ENCODE data around the gene NANOS3. TPM values are rescaled to one million over a fixed set of nuclear protein-coding genes. Genes with fewer than 3 reads are reported as not detected.

Gene NANOS3
- total RNA-seq, 1 experiment from 2014 or later = 1.1 TPM

DNA sequence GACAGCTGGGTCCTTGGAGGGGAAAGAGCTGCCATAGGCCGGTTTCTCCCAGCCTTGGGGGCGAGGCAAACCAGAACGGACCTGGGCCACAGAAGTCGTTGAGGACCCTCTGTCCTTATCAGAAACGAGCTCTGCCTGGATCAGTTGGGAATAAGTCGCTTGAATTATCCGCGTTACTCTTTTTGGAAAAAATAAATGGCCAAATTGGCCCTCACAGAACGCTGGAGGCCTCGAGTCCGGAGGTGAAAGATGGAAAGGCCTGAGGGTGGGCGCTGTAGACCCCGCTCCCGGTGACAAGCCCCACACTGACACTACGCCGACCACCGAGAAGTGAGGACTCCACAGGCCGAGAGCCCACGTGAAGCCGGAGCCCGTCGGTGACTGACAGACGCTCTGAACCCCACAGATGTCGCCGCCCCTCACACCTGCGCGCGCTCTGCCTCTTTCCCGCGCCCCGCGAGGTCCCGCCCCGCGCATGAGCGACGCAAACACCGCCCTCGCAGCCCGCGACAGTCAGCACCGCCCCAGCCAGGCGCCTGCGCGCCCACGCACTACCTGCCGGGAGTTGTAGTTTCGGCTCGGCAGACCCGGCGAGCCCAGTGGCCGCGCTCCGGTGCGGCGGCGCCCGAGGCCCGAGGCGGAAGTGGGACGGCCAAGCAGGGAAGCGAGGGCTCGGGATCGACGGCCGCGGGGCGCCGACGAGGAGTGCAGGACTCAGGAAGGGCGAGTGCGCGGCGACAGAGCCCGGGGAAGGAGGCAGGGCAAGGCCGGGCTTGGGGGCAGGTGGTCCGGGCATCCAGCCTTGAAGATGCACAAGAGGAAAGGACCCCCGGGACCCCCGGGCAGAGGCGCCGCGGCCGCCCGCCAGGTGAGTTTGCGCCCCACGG is 28.9 kb downstream of the NANOS3 start, which contains the start of the genes BRME1 and CC2D1A:
TSS of gene BRME1 (minus strand) at position 484 of the 887 bp plus-strand sequence. CDS start 1,225 bp downstream, outside the sequence.
TSS of gene CC2D1A (plus strand) at position 568 of the 887 bp plus-strand sequence. CDS start at position 809, 241 bp downstream.
- POLR2A ChIA-PET = no interaction called here
- H3K27me3 Mint-ChIP-seq (ENCODE audit: low read depth) = peaks cover 20% of the 10 kb centered on the region
- H3K4me1 Mint-ChIP-seq = peaks cover 9% of the 10 kb centered on the region
- ATAC-seq = peak; percentile 98
- peak within 1 kb of the TSS; percentile 82 for H3K4me3 Mint-ChIP-seq
- peak within 1 kb of the TSS; percentile 27 for H3K27ac Mint-ChIP-seq
- CTCF ChIA-PET = interaction anchor here (0.6 to 1.5 kb wide), 12 partner anchors 12 to 711 kb away, joined by 3 to 8 read pairs (median 5); partner anchors contain the start of genes DCAF15, IL27RA and MISP3
- H3K9me3 Mint-ChIP-seq = no peaks in the 10 kb centered on the region
- peak; percentile 96 for DNase-seq (ENCODE audit: low spot score)
- H3K36me3 Mint-ChIP-seq = peaks cover 12% of the 10 kb centered on the region
- TF ChIP-seq, protein P1, sequence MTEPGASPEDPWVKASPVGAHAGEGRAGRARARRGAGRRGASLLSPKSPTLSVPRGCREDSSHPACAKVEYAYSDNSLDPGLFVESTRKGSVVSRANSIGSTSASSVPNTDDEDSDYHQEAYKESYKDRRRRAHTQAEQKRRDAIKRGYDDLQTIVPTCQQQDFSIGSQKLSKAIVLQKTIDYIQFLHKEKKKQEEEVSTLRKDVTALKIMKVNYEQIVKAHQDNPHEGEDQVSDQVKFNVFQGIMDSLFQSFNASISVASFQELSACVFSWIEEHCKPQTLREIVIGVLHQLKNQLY (CRISPR knock-in tag; IDR thresholded peaks at IDR 0.05) = peak; percentile 77; the same call in 1 of the 2 replicates
- TF ChIP-seq ETV6 (CRISPR knock-in tag; IDR thresholded peaks at IDR 0.05) = peak; percentile 96
- TF ChIP-seq MYBL2 (CRISPR knock-in tag; IDR thresholded peaks at IDR 0.05) = peak; percentile 87
- TF ChIP-seq FOXP1 (CRISPR knock-in tag; IDR thresholded peaks at IDR 0.05; ENCODE audit: borderline replicate concordance) = peak; percentile 93; the same call in 1 of the 2 replicates
- no peak for TF ChIP-seq ZNF138 (CRISPR knock-in tag; conservative IDR thresholded peaks at IDR 0.05)
- TF ChIP-seq MXD4 (CRISPR knock-in tag; IDR thresholded peaks at IDR 0.05; ENCODE audit: borderline replicate concordance) = no peak
- peak; percentile 83; the same call in 1 of the 2 replicates for TF ChIP-seq ZNF232 (CRISPR knock-in tag; IDR thresholded peaks at IDR 0.05)
- TF ChIP-seq, protein P2, sequence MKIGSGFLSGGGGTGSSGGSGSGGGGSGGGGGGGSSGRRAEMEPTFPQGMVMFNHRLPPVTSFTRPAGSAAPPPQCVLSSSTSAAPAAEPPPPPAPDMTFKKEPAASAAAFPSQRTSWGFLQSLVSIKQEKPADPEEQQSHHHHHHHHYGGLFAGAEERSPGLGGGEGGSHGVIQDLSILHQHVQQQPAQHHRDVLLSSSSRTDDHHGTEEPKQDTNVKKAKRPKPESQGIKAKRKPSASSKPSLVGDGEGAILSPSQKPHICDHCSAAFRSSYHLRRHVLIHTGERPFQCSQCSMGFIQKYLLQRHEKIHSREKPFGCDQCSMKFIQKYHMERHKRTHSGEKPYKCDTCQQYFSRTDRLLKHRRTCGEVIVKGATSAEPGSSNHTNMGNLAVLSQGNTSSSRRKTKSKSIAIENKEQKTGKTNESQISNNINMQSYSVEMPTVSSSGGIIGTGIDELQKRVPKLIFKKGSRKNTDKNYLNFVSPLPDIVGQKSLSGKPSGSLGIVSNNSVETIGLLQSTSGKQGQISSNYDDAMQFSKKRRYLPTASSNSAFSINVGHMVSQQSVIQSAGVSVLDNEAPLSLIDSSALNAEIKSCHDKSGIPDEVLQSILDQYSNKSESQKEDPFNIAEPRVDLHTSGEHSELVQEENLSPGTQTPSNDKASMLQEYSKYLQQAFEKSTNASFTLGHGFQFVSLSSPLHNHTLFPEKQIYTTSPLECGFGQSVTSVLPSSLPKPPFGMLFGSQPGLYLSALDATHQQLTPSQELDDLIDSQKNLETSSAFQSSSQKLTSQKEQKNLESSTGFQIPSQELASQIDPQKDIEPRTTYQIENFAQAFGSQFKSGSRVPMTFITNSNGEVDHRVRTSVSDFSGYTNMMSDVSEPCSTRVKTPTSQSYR (CRISPR knock-in tag; IDR thresholded peaks at IDR 0.05) = peak; percentile 70; the same call in 1 of the 2 replicates
- TF ChIP-seq, protein P3, sequence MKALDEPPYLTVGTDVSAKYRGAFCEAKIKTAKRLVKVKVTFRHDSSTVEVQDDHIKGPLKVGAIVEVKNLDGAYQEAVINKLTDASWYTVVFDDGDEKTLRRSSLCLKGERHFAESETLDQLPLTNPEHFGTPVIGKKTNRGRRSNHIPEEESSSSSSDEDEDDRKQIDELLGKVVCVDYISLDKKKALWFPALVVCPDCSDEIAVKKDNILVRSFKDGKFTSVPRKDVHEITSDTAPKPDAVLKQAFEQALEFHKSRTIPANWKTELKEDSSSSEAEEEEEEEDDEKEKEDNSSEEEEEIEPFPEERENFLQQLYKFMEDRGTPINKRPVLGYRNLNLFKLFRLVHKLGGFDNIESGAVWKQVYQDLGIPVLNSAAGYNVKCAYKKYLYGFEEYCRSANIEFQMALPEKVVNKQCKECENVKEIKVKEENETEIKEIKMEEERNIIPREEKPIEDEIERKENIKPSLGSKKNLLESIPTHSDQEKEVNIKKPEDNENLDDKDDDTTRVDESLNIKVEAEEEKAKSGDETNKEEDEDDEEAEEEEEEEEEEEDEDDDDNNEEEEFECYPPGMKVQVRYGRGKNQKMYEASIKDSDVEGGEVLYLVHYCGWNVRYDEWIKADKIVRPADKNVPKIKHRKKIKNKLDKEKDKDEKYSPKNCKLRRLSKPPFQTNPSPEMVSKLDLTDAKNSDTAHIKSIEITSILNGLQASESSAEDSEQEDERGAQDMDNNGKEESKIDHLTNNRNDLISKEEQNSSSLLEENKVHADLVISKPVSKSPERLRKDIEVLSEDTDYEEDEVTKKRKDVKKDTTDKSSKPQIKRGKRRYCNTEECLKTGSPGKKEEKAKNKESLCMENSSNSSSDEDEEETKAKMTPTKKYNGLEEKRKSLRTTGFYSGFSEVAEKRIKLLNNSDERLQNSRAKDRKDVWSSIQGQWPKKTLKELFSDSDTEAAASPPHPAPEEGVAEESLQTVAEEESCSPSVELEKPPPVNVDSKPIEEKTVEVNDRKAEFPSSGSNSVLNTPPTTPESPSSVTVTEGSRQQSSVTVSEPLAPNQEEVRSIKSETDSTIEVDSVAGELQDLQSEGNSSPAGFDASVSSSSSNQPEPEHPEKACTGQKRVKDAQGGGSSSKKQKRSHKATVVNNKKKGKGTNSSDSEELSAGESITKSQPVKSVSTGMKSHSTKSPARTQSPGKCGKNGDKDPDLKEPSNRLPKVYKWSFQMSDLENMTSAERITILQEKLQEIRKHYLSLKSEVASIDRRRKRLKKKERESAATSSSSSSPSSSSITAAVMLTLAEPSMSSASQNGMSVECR (CRISPR knock-in tag; IDR thresholded peaks at IDR 0.05; ENCODE audit: borderline replicate concordance) = peak; percentile 94
- TF ChIP-seq, protein P4, sequence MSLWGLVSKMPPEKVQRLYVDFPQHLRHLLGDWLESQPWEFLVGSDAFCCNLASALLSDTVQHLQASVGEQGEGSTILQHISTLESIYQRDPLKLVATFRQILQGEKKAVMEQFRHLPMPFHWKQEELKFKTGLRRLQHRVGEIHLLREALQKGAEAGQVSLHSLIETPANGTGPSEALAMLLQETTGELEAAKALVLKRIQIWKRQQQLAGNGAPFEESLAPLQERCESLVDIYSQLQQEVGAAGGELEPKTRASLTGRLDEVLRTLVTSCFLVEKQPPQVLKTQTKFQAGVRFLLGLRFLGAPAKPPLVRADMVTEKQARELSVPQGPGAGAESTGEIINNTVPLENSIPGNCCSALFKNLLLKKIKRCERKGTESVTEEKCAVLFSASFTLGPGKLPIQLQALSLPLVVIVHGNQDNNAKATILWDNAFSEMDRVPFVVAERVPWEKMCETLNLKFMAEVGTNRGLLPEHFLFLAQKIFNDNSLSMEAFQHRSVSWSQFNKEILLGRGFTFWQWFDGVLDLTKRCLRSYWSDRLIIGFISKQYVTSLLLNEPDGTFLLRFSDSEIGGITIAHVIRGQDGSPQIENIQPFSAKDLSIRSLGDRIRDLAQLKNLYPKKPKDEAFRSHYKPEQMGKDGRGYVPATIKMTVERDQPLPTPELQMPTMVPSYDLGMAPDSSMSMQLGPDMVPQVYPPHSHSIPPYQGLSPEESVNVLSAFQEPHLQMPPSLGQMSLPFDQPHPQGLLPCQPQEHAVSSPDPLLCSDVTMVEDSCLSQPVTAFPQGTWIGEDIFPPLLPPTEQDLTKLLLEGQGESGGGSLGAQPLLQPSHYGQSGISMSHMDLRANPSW (CRISPR knock-in tag; conservative IDR thresholded peaks at IDR 0.05; ENCODE audit: low read depth) = no peak
- TF ChIP-seq TCF7 (CRISPR knock-in tag; IDR thresholded peaks at IDR 0.05; ENCODE audit: low read depth) = 0 out of 2 replicates have a peak, but pooled peaks have one; percentile 61
- no peak for TF ChIP-seq ZNF121 (CRISPR knock-in tag; IDR thresholded peaks at IDR 0.05)
- TF ChIP-seq, protein P5, sequence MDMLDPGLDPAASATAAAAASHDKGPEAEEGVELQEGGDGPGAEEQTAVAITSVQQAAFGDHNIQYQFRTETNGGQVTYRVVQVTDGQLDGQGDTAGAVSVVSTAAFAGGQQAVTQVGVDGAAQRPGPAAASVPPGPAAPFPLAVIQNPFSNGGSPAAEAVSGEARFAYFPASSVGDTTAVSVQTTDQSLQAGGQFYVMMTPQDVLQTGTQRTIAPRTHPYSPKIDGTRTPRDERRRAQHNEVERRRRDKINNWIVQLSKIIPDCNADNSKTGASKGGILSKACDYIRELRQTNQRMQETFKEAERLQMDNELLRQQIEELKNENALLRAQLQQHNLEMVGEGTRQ (CRISPR knock-in tag; IDR thresholded peaks at IDR 0.05) = peak; percentile 65; the same call in 1 of the 2 replicates
- TF ChIP-seq, protein P6, sequence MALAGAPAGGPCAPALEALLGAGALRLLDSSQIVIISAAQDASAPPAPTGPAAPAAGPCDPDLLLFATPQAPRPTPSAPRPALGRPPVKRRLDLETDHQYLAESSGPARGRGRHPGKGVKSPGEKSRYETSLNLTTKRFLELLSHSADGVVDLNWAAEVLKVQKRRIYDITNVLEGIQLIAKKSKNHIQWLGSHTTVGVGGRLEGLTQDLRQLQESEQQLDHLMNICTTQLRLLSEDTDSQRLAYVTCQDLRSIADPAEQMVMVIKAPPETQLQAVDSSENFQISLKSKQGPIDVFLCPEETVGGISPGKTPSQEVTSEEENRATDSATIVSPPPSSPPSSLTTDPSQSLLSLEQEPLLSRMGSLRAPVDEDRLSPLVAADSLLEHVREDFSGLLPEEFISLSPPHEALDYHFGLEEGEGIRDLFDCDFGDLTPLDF (CRISPR knock-in tag; IDR thresholded peaks at IDR 0.05) = peak; percentile 95
- TF ChIP-seq, protein P7, sequence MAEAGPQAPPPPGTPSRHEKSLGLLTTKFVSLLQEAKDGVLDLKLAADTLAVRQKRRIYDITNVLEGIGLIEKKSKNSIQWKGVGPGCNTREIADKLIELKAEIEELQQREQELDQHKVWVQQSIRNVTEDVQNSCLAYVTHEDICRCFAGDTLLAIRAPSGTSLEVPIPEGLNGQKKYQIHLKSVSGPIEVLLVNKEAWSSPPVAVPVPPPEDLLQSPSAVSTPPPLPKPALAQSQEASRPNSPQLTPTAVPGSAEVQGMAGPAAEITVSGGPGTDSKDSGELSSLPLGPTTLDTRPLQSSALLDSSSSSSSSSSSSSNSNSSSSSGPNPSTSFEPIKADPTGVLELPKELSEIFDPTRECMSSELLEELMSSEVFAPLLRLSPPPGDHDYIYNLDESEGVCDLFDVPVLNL (CRISPR knock-in tag; IDR thresholded peaks at IDR 0.05; ENCODE audit: borderline replicate concordance, low read depth) = peak; percentile 97
- TF ChIP-seq, protein P8, sequence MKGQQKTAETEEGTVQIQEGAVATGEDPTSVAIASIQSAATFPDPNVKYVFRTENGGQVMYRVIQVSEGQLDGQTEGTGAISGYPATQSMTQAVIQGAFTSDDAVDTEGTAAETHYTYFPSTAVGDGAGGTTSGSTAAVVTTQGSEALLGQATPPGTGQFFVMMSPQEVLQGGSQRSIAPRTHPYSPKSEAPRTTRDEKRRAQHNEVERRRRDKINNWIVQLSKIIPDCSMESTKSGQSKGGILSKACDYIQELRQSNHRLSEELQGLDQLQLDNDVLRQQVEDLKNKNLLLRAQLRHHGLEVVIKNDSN (CRISPR knock-in tag; IDR thresholded peaks at IDR 0.05) = peak; percentile 80
- TF ChIP-seq, protein P9, sequence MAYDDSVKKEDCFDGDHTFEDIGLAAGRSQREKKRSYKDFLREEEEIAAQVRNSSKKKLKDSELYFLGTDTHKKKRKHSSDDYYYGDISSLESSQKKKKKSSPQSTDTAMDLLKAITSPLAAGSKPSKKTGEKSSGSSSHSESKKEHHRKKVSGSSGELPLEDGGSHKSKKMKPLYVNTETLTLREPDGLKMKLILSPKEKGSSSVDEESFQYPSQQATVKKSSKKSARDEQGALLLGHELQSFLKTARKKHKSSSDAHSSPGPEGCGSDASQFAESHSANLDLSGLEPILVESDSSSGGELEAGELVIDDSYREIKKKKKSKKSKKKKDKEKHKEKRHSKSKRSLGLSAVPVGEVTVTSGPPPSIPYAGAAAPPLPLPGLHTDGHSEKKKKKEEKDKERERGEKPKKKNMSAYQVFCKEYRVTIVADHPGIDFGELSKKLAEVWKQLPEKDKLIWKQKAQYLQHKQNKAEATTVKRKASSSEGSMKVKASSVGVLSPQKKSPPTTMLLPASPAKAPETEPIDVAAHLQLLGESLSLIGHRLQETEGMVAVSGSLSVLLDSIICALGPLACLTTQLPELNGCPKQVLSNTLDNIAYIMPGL (CRISPR knock-in tag; IDR thresholded peaks at IDR 0.05) = peak; percentile 91
- TF ChIP-seq NFE2L1 (CRISPR knock-in tag; IDR thresholded peaks at IDR 0.05) = peak; percentile 99

Measured in WTC11 (cell line).